Caco-2 (cell line): ENCODE measurements around the gene POLR2H. TPM values are rescaled to one million over a fixed set of nuclear protein-coding genes. Genes with fewer than 3 reads are reported as not detected.

ENCODE experiments used
- Bru-seq: library from RNA; stranded (reverse); fragments of 400-500 nt; gene quantifications from one replicate; lab custom pipeline; 2021; lab: Mats Ljungman, UMichigan
- BruChase-seq, 2 experiments: library from RNA; stranded (reverse); fragments of 400-500 nt; gene quantifications; one replicate each; lab custom pipeline; 2021; lab: Mats Ljungman, UMichigan
- BruUV-seq: library from RNA; stranded (reverse); fragments of 400-500 nt; replicated peaks from 2 replicates; lab custom pipeline; 2021; lab: Mats Ljungman, UMichigan
- CTCF ChIA-PET: fragments of 300-600 bp; sonication (Branson Sonifier 250); formaldehyde crosslinking; loops from one replicate; lab custom pipeline; 2022; ENCODE audit warnings: antibody characterized with exemption; lab: Charles Lee
- POLR2A ChIA-PET: fragments of 300-600 bp; sonication (Branson Sonifier 250); formaldehyde crosslinking; loops from one replicate; lab custom pipeline; 2022; ENCODE audit warnings: antibody characterized with exemption; lab: Charles Lee
- DNase-seq, 2 experiments: peaks; one replicate each; pipeline versions ENCODE4 v3.0.0 to v3.0.0-alpha.2; 2020 to 2022
- H3K27me3 ChIP-seq: replicated peaks from 2 replicates; pipeline ENCODE4 v1.6.0; 2011; ENCODE audit warnings: low read length; ENCODE audit not compliant: control insufficient read depth, insufficient read depth
- H3K36me3 ChIP-seq: 2 replicates; pipeline ENCODE4 v1.5.1; 2011; ENCODE audit warnings: low read length; ENCODE audit not compliant: control insufficient read depth, insufficient read depth
- H3K4me1 ChIP-seq: fragments of 250-450 bp; sonication (Bioruptor Pico); 2 replicates; pipeline ENCODE4 v1.5.1; 2020; ENCODE audit warnings: mild to moderate bottlenecking
- H3K4me3 ChIP-seq: 2 replicates; pipeline ENCODE4 v1.5.1; 2011; ENCODE audit warnings: low read depth, mild to moderate bottlenecking, control low read depth, low read length
- H3K9me3 ChIP-seq: fragments of 250-450 bp; sonication (Bioruptor Pico); 2 replicates; pipeline ENCODE4 v1.5.1; 2020; ENCODE audit warnings: mild to moderate bottlenecking, moderate library complexity
- H3K27ac Mint-ChIP-seq: one replicate; pipeline ENCODE4 v1.8.0; 2022; ENCODE audit warnings: mixed read lengths; ENCODE audit not compliant: unreplicated experiment
- H3K27me3 Mint-ChIP-seq: one replicate; pipeline ENCODE4 v1.8.0; 2022; ENCODE audit warnings: mixed read lengths; ENCODE audit not compliant: insufficient read depth, unreplicated experiment
- H3K36me3 Mint-ChIP-seq: one replicate; pipeline ENCODE4 v1.8.0; 2022; ENCODE audit warnings: mild to moderate bottlenecking, mixed read lengths; ENCODE audit not compliant: insufficient read depth, unreplicated experiment
- H3K4me1 Mint-ChIP-seq: one replicate; pipeline ENCODE4 v1.8.0; 2022; ENCODE audit warnings: low read depth, mixed read lengths; ENCODE audit not compliant: unreplicated experiment
- H3K4me3 Mint-ChIP-seq: one replicate; pipeline ENCODE4 v1.8.0; 2022; ENCODE audit warnings: mild to moderate bottlenecking, moderate library complexity, mixed read lengths; ENCODE audit not compliant: unreplicated experiment
- H3K9me3 Mint-ChIP-seq: one replicate; pipeline ENCODE4 v1.8.0; 2022; ENCODE audit warnings: mixed read lengths; ENCODE audit not compliant: unreplicated experiment
- intact Hi-C: fragments of 100-400 bp; cut with micrococcal nuclease; formaldehyde crosslinking; loops from one replicate; pipeline ENCODE4 v1.10.0; 2022; ENCODE audit not compliant: unreplicated experiment
- long read RNA-seq: library from polyadenylated mRNA; stranded (forward); transcript quantifications from one replicate; pipeline ENCODE4 v2.0.0, GENCODE V29; 2022
- total RNA-seq: library from RNA; stranded (reverse); gene quantifications from 2 replicates; pipeline ENCODE4 v1.2.3, GENCODE V29; 2022
- TF ChIP-seq, protein P1 (sequence below), 2 experiments: fragments of 200-600 bp in 1 of 2; IDR thresholded peaks; 1 replicate in 1 of 2; 2 replicates in 1 of 2; pipeline versions ENCODE4 v1.5.1 to v1.8.0; 2011 to 2022; ENCODE audit warnings: antibody characterized with exemption in 1 of 2, control low read depth in 1 of 2, inconsistent platforms in 1 of 2, low read depth in 1 of 2, low read length in 1 of 2, mild to moderate bottlenecking in 1 of 2, moderate library complexity in 1 of 2; ENCODE audit not compliant: insufficient read depth in 1 of 2, severe bottlenecking in 1 of 2, unreplicated experiment in 1 of 2

POLR2H gene
- total RNA-seq (96.4 and 101 TPM in 2 replicates), Bru-seq, nascent RNA (percentile 81 among the genes with signal in this experiment), BruChase-seq, experiment 1, labeled RNA remaining after a 2-hour chase (percentile 94 among the genes with signal in this experiment), BruChase-seq, experiment 2, labeled RNA remaining after a 6-hour chase (percentile 96 among the genes with signal in this experiment)
- long read RNA-seq, transcript POLR2H-208 (6 exons, 1,802 nt): major isoform, 11 of 86 reads
- long read RNA-seq, partial matches to known transcripts: 52 of 86 reads
- long read RNA-seq, other reads (novel, unspliced or antisense): 18 of 86 reads

DNA sequence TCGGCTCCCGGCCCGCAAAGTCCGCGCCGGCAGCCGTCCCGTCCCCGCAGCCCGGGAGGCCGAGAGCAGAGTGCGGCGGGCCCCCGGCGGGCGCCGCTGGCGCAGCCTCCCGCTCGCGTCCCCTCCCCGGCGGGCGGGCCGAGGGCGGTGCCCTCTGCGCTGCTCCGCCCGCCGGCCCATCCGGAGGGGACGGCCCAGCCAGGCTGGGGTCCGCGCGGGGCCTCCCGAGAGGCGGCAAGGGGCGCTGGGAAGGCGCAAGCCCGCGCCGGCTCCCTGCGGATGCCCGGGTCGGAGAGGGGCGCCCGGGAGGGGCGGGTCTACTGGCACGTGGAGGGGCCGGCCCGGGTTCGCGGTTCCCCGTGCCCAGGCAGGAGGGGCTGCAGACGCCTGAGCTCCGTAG is at the start of gene POLR2H, which contains the start of gene CLCN2:
Gene POLR2H (plus strand): TSS at position 179 of the 400 bp plus-strand sequence. CDS start 1,783 bp downstream, outside the sequence.
Gene CLCN2 (minus strand): TSS at position 74 of the 400 bp plus-strand sequence. CDS start 126 bp downstream, outside the sequence.
- peaks cover 35% of the 10 kb centered on the region for H3K36me3 Mint-ChIP-seq
- Histone ChIP-seq H3K4me1 (peaks cover 6% of the 10 kb centered on the region; the same call in 1 of the 2 replicates), H3K36me3 (0 out of 2 replicates have a peak, but pooled peaks cover 1% of the 10 kb centered on the region), H3K4me3 (peak within 1 kb of the TSS; percentile 74), H3K9me3 (no peaks in the 10 kb centered on the region), H3K27me3 (no peaks in the 10 kb centered on the region; the same call in 1 of the 2 replicates)
- BruUV-seq: no TSS peak
- peak within 1 kb of the TSS; percentile 97 for H3K27ac Mint-ChIP-seq
- peaks cover 11% of the 10 kb centered on the region for H3K4me1 Mint-ChIP-seq
- TF ChIP-seq, protein P1, sequence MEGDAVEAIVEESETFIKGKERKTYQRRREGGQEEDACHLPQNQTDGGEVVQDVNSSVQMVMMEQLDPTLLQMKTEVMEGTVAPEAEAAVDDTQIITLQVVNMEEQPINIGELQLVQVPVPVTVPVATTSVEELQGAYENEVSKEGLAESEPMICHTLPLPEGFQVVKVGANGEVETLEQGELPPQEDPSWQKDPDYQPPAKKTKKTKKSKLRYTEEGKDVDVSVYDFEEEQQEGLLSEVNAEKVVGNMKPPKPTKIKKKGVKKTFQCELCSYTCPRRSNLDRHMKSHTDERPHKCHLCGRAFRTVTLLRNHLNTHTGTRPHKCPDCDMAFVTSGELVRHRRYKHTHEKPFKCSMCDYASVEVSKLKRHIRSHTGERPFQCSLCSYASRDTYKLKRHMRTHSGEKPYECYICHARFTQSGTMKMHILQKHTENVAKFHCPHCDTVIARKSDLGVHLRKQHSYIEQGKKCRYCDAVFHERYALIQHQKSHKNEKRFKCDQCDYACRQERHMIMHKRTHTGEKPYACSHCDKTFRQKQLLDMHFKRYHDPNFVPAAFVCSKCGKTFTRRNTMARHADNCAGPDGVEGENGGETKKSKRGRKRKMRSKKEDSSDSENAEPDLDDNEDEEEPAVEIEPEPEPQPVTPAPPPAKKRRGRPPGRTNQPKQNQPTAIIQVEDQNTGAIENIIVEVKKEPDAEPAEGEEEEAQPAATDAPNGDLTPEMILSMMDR (IDR thresholded peaks at IDR 0.05; ENCODE audit: insufficient read depth in 1 of 2, low read depth in 1 of 2, low read length in 1 of 2, severe bottlenecking in 1 of 2, unreplicated experiment in 1 of 2): no peak
- CTCF ChIA-PET: interaction anchor here (0.9 to 2.6 kb wide), 4 partner anchors 10 to 200 kb away, joined by 4 to 12 read pairs (median 5); partner anchors contain the start of genes EPHB3 and FAM131A
- peak; percentile 66 to 82 for DNase-seq
- H3K9me3 Mint-ChIP-seq: no peaks in the 10 kb centered on the region
- no peaks in the 10 kb centered on the region for H3K27me3 Mint-ChIP-seq
- POLR2A ChIA-PET: interaction anchor here (0.6 to 1.0 kb wide), 3 partner anchors 13 to 16 kb away, joined by 3 to 4 read pairs (median 3); no protein-coding TSS in a partner anchor
- intact Hi-C loops: loop anchor here (1.0 kb wide), 1 partner anchor 16 kb away; no protein-coding TSS in a partner anchor
- H3K4me3 Mint-ChIP-seq: peak within 1 kb of the TSS; percentile 97

DNA sequence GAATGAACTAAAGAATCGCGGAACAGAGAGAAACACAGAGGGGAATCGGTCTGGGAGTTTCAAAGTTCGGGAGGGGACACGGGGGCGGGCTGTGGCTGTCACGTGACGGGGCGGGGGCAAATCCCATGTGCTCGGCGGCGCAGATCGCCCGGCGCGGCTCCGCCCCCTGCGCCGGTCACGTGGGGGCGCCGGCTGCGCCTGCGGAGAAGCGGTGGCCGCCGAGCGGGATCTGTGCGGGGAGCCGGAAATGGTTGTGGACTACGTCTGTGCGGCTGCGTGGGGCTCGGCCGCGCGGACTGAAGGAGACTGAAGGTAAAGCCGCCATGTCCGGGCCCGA is 47.2 kb upstream of the POLR2H start, which contains the start of gene EIF4G1:
Gene EIF4G1 (plus strand): TSS at position 244 of the 337 bp plus-strand sequence. CDS start 1,191 bp downstream, outside the sequence.
- ChIA-PET CTCF (no interaction called here), POLR2A (no interaction called here)
- intact Hi-C loops: loop anchor here (1.0 kb wide), 2 partner anchors 15 to 49 kb away; partner anchors contain the start of gene PSMD2
- Histone ChIP-seq H3K4me1 (peaks cover 11% of the 10 kb centered on the region), H3K36me3 (peaks cover 1% of the 10 kb centered on the region), H3K27me3 (no peaks in the 10 kb centered on the region), H3K4me3 (peak within 1 kb of the TSS; percentile 89), H3K9me3 (no peaks in the 10 kb centered on the region)
- H3K36me3 Mint-ChIP-seq: peaks cover 46% of the 10 kb centered on the region
- peak within 1 kb of the TSS; percentile 72 for H3K27ac Mint-ChIP-seq
- TF ChIP-seq, protein P1 (IDR thresholded peaks at IDR 0.05; ENCODE audit: insufficient read depth in 1 of 2, low read depth in 1 of 2, low read length in 1 of 2, severe bottlenecking in 1 of 2, unreplicated experiment in 1 of 2): no peak
- no peaks in the 10 kb centered on the region for H3K27me3 Mint-ChIP-seq
- DNase-seq: peak; percentile 92 to 94
- no peaks in the 10 kb centered on the region for H3K9me3 Mint-ChIP-seq
- BruUV-seq: no TSS peak
- H3K4me1 Mint-ChIP-seq: peaks cover 9% of the 10 kb centered on the region
- H3K4me3 Mint-ChIP-seq: peak within 1 kb of the TSS; percentile 85
